ENCODE data around the gene MECP2.
"Not testable (repeated sequence)": the region's sequence is repeated elsewhere in the genome, so short reads cannot be mapped to it uniquely, and the experiment has no call there.

MECP2 gene

DNA sequence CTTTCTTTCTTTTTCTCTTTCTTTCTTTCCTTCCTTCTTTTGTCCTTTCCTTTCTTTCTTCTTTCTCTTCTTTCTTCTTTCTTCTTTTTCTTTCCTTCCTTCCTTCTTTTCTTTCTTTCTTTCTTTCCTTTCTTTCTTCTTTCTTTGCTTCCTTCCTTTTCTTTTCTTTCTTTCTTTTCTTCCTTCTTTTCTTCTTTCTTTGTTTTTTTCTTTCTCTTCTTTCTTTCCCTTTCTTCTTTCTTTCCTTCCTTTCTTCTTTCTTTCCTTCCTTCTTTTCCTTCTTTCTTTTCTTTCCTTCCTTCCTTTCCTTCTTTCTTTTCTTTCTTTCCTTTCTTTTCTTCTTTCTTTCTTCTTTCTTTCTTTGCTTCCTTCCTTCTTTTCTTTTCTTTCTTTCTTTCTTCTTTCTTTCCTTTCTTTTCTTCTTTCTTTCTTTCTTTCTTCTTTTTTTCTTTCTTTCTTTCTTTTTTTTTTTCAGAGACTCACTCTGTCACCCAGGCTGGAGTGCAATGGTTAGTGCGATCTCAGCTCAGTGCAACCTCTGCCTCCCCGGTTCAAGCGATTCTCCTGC lies 106.4 kb downstream of the MECP2 start:
- H3K9me3 ChIP-seq (ENCODE audit: control insufficient read depth in 2 of 2, low read length in 2 of 2) = no peaks in the 10 kb centered on the region
- peaks cover 0 to 6% of the 10 kb centered on the region in 2 donors for H3K27me3 ChIP-seq (ENCODE audit: control insufficient read depth in 1 of 2, insufficient read depth in 2 of 2, low read length in 2 of 2)
- no peak overlapping the region for H3K27ac ChIP-seq (ENCODE audit: low read length)
- no peak overlapping the region for H3K9ac ChIP-seq (ENCODE audit: low read length in 2 of 2)
- no peaks in the 10 kb centered on the region for H3K36me3 ChIP-seq (ENCODE audit: control insufficient read depth in 2 of 2, insufficient read depth in 2 of 2, low read length in 2 of 2)
- H3K4me3 ChIP-seq (ENCODE audit: low read length in 2 of 2) = no peak overlapping the region
- H3K4me1 ChIP-seq (ENCODE audit: control insufficient read depth, insufficient read depth, low read length) = no peaks in the 10 kb centered on the region

- Histone ChIP-seq H3K4me3 (ENCODE audit: low read length in 2 of 2) (no peak overlapping the region), H3K27ac (ENCODE audit: low read length) (no peak overlapping the region), H3K9me3 (ENCODE audit: control insufficient read depth in 2 of 2, low read length in 2 of 2) (no peaks in the 10 kb centered on the region), H3K9ac (ENCODE audit: low read length in 2 of 2) (no peak overlapping the region), H3K4me1 (ENCODE audit: control insufficient read depth, insufficient read depth, low read length) (peaks cover 3% of the 10 kb centered on the region), H3K36me3 (ENCODE audit: control insufficient read depth in 2 of 2, insufficient read depth in 2 of 2, low read length in 2 of 2) (no peaks in the 10 kb centered on the region), H3K27me3 (ENCODE audit: control insufficient read depth in 1 of 2, insufficient read depth in 2 of 2, low read length in 2 of 2) (peaks cover 0 to 4% of the 10 kb centered on the region in 2 donors)
Observed at GRCh38 chrX:153989973-153990655, 107.4 kb downstream of the MECP2 start.

DNA sequence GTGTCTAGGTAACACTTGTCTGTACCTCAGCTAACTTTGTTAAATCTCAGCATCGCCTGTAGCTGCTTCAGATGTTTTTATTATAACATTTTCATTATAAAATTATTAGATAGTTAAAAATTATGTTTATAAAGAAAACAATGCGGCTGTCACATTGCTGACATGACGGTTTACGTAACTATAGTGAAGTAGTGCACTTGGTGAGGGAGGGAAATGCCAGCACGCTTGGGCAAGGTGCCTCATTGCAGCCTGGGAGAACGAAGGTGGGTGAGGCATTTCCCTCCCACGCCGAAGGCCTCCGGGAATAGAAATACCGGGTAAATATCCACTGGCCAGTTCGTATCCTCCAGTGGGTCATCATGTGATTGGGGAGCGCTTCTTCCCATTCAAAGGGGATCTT lies 109.0 kb downstream of the MECP2 start:
- H3K27me3 ChIP-seq (ENCODE audit: control insufficient read depth in 1 of 2, insufficient read depth in 2 of 2, low read length in 2 of 2) = peaks cover 0 to 8% of the 10 kb centered on the region in 2 donors

DNA sequence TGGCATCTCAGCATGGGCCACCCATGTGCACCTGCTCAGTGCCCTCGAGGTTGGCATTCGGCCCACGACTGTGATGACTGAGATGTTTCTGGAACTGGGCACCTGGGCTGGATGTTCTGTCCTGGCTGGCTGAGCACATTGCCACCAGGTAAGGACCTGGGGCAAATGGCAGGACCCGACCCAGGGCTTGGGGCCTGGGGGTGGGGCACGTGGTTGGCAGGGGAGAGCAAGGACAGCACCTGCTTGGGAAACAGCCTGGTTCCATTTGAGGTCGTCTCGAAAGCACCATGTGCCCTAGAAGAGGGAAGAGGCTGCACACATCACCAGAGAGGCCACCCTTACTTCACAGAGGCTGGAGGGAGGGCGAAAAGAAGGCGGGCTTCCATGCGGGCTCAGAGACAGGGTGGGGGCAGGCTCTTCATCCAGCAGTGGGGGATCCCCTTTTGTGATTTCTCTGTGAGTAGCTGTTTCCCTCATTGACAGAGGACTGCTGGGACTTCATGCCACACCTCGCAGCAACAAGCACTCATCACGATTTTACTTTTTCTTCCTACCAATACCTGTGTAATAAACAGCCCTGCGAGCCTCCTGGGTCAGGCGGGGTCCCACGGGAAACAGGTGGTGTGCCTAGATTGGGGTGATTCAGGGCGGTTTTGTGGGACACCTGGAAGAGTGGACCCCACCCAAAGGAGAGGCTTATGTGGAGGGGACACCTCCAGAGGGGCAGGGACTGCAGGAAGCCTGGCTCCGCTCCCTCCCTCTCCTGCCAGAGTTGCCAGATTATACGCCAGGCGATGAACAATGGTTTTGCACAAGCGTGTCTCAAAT lies 113.0 kb downstream of the MECP2 start:
- no peaks in the 10 kb centered on the region for H3K36me3 ChIP-seq (ENCODE audit: control insufficient read depth in 2 of 2, insufficient read depth in 2 of 2, low read length in 2 of 2)
- peaks cover 5% of the 10 kb centered on the region for H3K4me1 ChIP-seq (ENCODE audit: control insufficient read depth, insufficient read depth, low read length)
- H3K27me3 ChIP-seq (ENCODE audit: control insufficient read depth in 1 of 2, insufficient read depth in 2 of 2, low read length in 2 of 2) = peaks cover 0 to 6% of the 10 kb centered on the region in 2 donors
- no peak overlapping the region for H3K27ac ChIP-seq (ENCODE audit: low read length)
- peak overlapping the region in 1 of 2 donors; percentile 45 for H3K9ac ChIP-seq (ENCODE audit: low read length in 2 of 2)
- H3K4me3 ChIP-seq (ENCODE audit: low read length in 2 of 2) = no peak overlapping the region
- no peaks in the 10 kb centered on the region for H3K9me3 ChIP-seq (ENCODE audit: control insufficient read depth in 2 of 2, low read length in 2 of 2)

More for the DNA sequence above, 109.0 kb downstream of the MECP2 start:
- Histone ChIP-seq H3K9me3 (ENCODE audit: control insufficient read depth in 2 of 2, low read length in 2 of 2) (no peaks in the 10 kb centered on the region), H3K9ac (ENCODE audit: low read length in 2 of 2) (no peak overlapping the region), H3K36me3 (ENCODE audit: control insufficient read depth in 2 of 2, insufficient read depth in 2 of 2, low read length in 2 of 2) (no peaks in the 10 kb centered on the region), H3K4me1 (ENCODE audit: control insufficient read depth, insufficient read depth, low read length) (peaks cover 5% of the 10 kb centered on the region), H3K4me3 (ENCODE audit: low read length in 2 of 2) (no peak overlapping the region), H3K27ac (ENCODE audit: low read length) (no peak overlapping the region)

DNA sequence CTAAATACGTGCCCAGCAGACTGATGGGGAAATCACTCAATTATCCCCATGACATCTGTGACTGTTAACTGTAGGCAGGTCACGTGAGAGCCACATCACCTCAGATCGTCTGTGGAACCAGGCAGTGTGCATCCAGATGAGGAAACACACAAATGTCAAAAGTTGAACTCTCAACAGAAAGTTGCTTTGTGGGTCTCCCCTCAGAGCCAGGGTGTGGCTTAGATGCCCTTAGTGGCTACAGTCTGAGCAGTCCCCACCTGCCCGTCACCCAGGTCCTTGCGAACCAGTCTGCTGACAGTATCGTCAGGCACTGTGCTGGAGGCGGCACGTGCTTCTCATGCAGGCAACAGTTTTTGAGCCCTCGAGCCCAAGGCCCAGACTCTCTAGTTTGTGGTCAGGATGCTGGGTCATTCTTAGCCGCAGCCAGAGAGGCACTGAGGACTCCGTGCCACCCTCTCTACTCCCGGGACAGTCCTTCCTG lies 114.2 kb downstream of the MECP2 start:
- H3K27me3 ChIP-seq (ENCODE audit: control insufficient read depth in 1 of 2, insufficient read depth in 2 of 2, low read length in 2 of 2) = peaks cover 0 to 6% of the 10 kb centered on the region in 2 donors
- no peaks in the 10 kb centered on the region for H3K36me3 ChIP-seq (ENCODE audit: control insufficient read depth in 2 of 2, insufficient read depth in 2 of 2, low read length in 2 of 2)
- H3K9ac ChIP-seq (ENCODE audit: low read length in 2 of 2) = no peak overlapping the region
- peaks cover 5% of the 10 kb centered on the region for H3K4me1 ChIP-seq (ENCODE audit: control insufficient read depth, insufficient read depth, low read length)
- no peak overlapping the region for H3K27ac ChIP-seq (ENCODE audit: low read length)
- no peak overlapping the region for H3K4me3 ChIP-seq (ENCODE audit: low read length in 2 of 2)
- no peaks in the 10 kb centered on the region for H3K9me3 ChIP-seq (ENCODE audit: control insufficient read depth in 2 of 2, low read length in 2 of 2)

- Histone ChIP-seq H3K9me3 (ENCODE audit: control insufficient read depth in 2 of 2, low read length in 2 of 2) (no peaks in the 10 kb centered on the region), H3K27ac (ENCODE audit: low read length) (no peak overlapping the region), H3K36me3 (ENCODE audit: control insufficient read depth in 2 of 2, insufficient read depth in 2 of 2, low read length in 2 of 2) (no peaks in the 10 kb centered on the region), H3K27me3 (ENCODE audit: control insufficient read depth in 1 of 2, insufficient read depth in 2 of 2, low read length in 2 of 2) (peaks cover 0 to 6% of the 10 kb centered on the region in 2 donors), H3K4me3 (ENCODE audit: low read length in 2 of 2) (no peak overlapping the region), H3K9ac (ENCODE audit: low read length in 2 of 2) (no peak overlapping the region), H3K4me1 (ENCODE audit: control insufficient read depth, insufficient read depth, low read length) (peaks cover 5% of the 10 kb centered on the region)
Observed at GRCh38 chrX:153981771-153982533, 115.6 kb downstream of the MECP2 start.

DNA sequence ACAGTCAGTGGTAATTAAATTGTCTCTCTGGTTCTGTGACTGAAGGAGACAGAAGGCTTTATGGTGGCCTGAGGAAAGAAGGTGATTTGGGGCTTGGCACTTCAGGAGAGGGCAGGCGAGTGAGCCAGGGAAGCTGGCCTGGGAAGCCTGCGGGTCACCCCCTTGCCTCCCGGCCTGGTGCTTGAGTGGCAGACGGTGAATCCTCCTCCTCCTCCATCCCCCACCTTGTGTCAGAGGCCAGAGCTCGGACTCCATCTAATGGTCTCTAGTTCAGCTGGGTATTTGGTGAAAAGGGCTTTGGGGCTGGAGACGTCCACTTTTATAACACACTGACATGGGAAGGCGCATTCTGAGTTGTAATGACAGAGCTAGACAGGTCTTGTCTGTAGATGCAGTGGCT lies 116.3 kb downstream of the MECP2 start:
- Histone ChIP-seq H3K9me3 (ENCODE audit: control insufficient read depth in 2 of 2, low read length in 2 of 2) (no peaks in the 10 kb centered on the region), H3K27ac (ENCODE audit: low read length) (no peak overlapping the region), H3K27me3 (ENCODE audit: control insufficient read depth in 1 of 2, insufficient read depth in 2 of 2, low read length in 2 of 2) (peaks cover 0 to 6% of the 10 kb centered on the region in 2 donors), H3K4me3 (ENCODE audit: low read length in 2 of 2) (no peak overlapping the region), H3K36me3 (ENCODE audit: control insufficient read depth in 2 of 2, insufficient read depth in 2 of 2, low read length in 2 of 2) (no peaks in the 10 kb centered on the region), H3K9ac (ENCODE audit: low read length in 2 of 2) (no peak overlapping the region), H3K4me1 (ENCODE audit: control insufficient read depth, insufficient read depth, low read length) (peaks cover 5% of the 10 kb centered on the region)

GRCh38 chrX:153980394-153980793 lies 117.1 kb downstream of the MECP2 start:
- H3K4me3 ChIP-seq (ENCODE audit: low read length in 2 of 2); H3K4me1 ChIP-seq (ENCODE audit: control insufficient read depth, insufficient read depth, low read length): not testable (repeated sequence)

DNA sequence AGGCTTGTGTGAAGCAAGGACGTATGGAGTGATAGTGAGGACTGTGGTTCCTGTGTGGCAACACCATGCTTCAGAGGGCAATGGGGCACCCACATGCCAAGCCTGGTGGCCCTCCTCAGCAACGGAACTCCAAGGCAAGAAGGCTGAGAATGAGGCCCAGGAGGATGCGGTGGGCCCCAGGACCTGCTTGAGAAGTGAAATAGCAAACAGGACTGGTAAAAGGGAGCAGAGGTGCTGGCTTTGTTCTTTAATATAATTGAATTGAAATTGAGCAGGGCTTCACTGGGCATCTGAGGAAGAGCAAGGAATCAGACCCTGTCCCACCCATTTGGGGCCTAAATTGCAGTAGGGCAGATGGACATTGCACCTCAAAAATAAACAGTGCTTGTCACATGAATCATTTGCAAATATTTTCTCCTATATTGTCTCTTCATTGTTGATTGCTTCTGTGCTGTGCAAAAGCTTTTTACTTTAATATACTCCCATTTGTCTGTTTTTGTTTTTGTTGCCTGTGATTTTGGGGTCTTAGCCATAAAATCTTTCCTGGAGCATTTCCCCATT lies 122.7 kb downstream of the MECP2 start:
- H3K9ac ChIP-seq (ENCODE audit: low read length in 2 of 2) = no peak overlapping the region
- H3K4me3 ChIP-seq (ENCODE audit: low read length in 2 of 2) = no peak overlapping the region
- H3K27me3 ChIP-seq (ENCODE audit: control insufficient read depth in 1 of 2, insufficient read depth in 2 of 2, low read length in 2 of 2) = peaks cover 0 to 3% of the 10 kb centered on the region in 2 donors
- H3K4me1 ChIP-seq (ENCODE audit: control insufficient read depth, insufficient read depth, low read length) = peaks cover 18% of the 10 kb centered on the region
- H3K36me3 ChIP-seq (ENCODE audit: control insufficient read depth in 2 of 2, insufficient read depth in 2 of 2, low read length in 2 of 2) = no peaks in the 10 kb centered on the region
- peak overlapping the region; percentile 80 for H3K27ac ChIP-seq (ENCODE audit: low read length)
- no peaks in the 10 kb centered on the region for H3K9me3 ChIP-seq (ENCODE audit: control insufficient read depth in 2 of 2, low read length in 2 of 2)

More at GRCh38 chrX:153980394-153980793, 117.1 kb downstream of the MECP2 start:
- not testable (repeated sequence) for H3K27ac ChIP-seq (ENCODE audit: low read length); H3K9me3 ChIP-seq (ENCODE audit: control insufficient read depth in 2 of 2, low read length in 2 of 2); H3K27me3 ChIP-seq (ENCODE audit: control insufficient read depth in 1 of 2, insufficient read depth in 2 of 2, low read length in 2 of 2); H3K36me3 ChIP-seq (ENCODE audit: control insufficient read depth in 2 of 2, insufficient read depth in 2 of 2, low read length in 2 of 2); H3K9ac ChIP-seq (ENCODE audit: low read length in 2 of 2)

All from stomach smooth muscle (tissue), 2 donors.